Ovary (tissue), 9 donors: ENCODE measurements around the gene GRAMD2A. TPM values are rescaled to one million over a fixed set of nuclear protein-coding genes. Genes with fewer than 3 reads are reported as not detected.

Experiments
- DNase-seq, 5 donors: peaks; one replicate each; pipeline ENCODE4 v3.0.0-alpha.2; 2019 to 2020
- H3K27ac ChIP-seq, 2 donors: fragments of 200-600 bp; one replicate each; pipeline versions ENCODE4 v1.5.1 to v1.8.0; 2019 to 2022
- H3K27me3 ChIP-seq: fragments of 200-600 bp; one replicate; pipeline ENCODE4 v1.8.0; 2022
- H3K36me3 ChIP-seq: fragments of 200-600 bp; sonication (generic); one replicate; pipeline ENCODE4 v1.5.1; 2019
- H3K4me1 ChIP-seq: one replicate; pipeline ENCODE4 v1.8.1; 2013; ENCODE audit warnings: mild to moderate bottlenecking, moderate library complexity; ENCODE audit not compliant: insufficient read depth
- H3K4me3 ChIP-seq: fragments of 200-600 bp; sonication (generic); one replicate; pipeline ENCODE4 v1.5.1; 2017
- H3K9me3 ChIP-seq, 2 donors: fragments of 200-600 bp in 1 of 2; sonication (generic) in 1 of 2; one replicate each; pipeline versions ENCODE4 v1.5.1 to v1.8.1; 2013 to 2019; ENCODE audit warnings: mild to moderate bottlenecking in 1 of 2, moderate library complexity in 1 of 2
- EP300 ChIP-seq: sonication (generic); formaldehyde crosslinking; IDR thresholded peaks from one replicate; pipeline ENCODE4 v1.6.1; 2017; ENCODE audit warnings: antibody characterized with exemption
- POLR2A ChIP-seq: fragments of 450-650 bp; IDR thresholded peaks from one replicate; pipeline ENCODE4 v1.6.1; 2017; ENCODE audit warnings: antibody characterized with exemption, mild to moderate bottlenecking, moderate library complexity
- WGBS, 3 donors: extraction: QIAGEN DNeasy Blood & Tissue Kit in 1 of 3; methylation state at CpG; one replicate each; pipeline versions ENCODE4 v1.1.5 to v1.1.7; 2013 to 2017; 5-methylcytosine and 5-hydroxymethylcytosine counted together
- intact Hi-C, 4 donors: fragments of 100-400 bp; cut with DNase I; formaldehyde crosslinking; loops; one replicate each; pipeline versions ENCODE4 v1.11.0 to v1.15.1; 2022 to 2023
- polyA plus RNA-seq, 2 donors: library from polyadenylated mRNA; stranded (reverse); fragments of 200-250 nt in 1 of 2; fragments of 350-450 nt in 1 of 2; fragmentation: Illumina TruSeq in 1 of 2; extraction: RNeasy Lipid Tissue Mini Kit (QIAGEN cat#74804) in 1 of 2; gene quantifications; one replicate each; pipeline ENCODE4 v1.2.3, GENCODE V29; 2013 to 2014
- total RNA-seq, 7 donors: library from RNA; depleted of rRNA in 2 of 7; stranded (reverse); fragments of >200 nt in 2 of 7; fragmentation: NEBNext Ultra II Directional in 3 of 7; extraction: Animal tissue kit (Norgen Biotek cat#: 25700) in 3 of 7; gene quantifications; one replicate each; pipeline versions ENCODE4 v1.1.0 to v1.2.4, GENCODE V29; 2016 to 2023
- TF ChIP-seq, protein P1 (sequence below), 3 donors: fragments of 450-650 bp in 2 of 3; fragments of 200-600 bp in 1 of 3; IDR thresholded peaks; one replicate each; pipeline versions ENCODE4 v1.5.1 to v1.8.0; 2016 to 2022; ENCODE audit warnings: antibody characterized with exemption in 3 of 3, mild to moderate bottlenecking in 1 of 3
- donor health status: DM: no; HTN: no; CAD: no; lungs with moderate emphysema.
- donor health status: DM: no; HTN: no; CAD: no.
- donor health status: Bipolar disorder and iron deficiency.
- donor health status: DM: yes; HTN: yes; CAD: no.
- donor health status: DM: no; HTN: no; CAD: no.
- donor health status: DM: yes; HTN: yes; CAD: no.

Gene GRAMD2A
- total and polyA plus RNA-seq, 9 donors, result 0.08 to 8.5 (median 1.4) TPM

- H3K27me3 ChIP-seq, result no peaks in the 10 kb centered on the region
- DNase-seq, result no peak
- TF ChIP-seq EP300 (no peak), POLR2A (no peak)
- TF ChIP-seq, protein P1, sequence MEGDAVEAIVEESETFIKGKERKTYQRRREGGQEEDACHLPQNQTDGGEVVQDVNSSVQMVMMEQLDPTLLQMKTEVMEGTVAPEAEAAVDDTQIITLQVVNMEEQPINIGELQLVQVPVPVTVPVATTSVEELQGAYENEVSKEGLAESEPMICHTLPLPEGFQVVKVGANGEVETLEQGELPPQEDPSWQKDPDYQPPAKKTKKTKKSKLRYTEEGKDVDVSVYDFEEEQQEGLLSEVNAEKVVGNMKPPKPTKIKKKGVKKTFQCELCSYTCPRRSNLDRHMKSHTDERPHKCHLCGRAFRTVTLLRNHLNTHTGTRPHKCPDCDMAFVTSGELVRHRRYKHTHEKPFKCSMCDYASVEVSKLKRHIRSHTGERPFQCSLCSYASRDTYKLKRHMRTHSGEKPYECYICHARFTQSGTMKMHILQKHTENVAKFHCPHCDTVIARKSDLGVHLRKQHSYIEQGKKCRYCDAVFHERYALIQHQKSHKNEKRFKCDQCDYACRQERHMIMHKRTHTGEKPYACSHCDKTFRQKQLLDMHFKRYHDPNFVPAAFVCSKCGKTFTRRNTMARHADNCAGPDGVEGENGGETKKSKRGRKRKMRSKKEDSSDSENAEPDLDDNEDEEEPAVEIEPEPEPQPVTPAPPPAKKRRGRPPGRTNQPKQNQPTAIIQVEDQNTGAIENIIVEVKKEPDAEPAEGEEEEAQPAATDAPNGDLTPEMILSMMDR (IDR thresholded peaks at IDR 0.05), result no peak
- H3K9me3 ChIP-seq, result no peaks in the 10 kb centered on the region
- intact Hi-C loops, result no loop called here
- no peak overlapping the region for H3K4me3 ChIP-seq
- H3K36me3 ChIP-seq, result no peaks in the 10 kb centered on the region
- 85 to 90% (median 87%) methylated on average over 3 of the region's 3 CpGs for WGBS, 3 donors
- no peak overlapping the region for H3K27ac ChIP-seq
- H3K4me1 ChIP-seq, result no peaks in the 10 kb centered on the region
Observed at GRCh38 chr15:72131922-72132321, 65.7 kb downstream of the GRAMD2A start.

DNA sequence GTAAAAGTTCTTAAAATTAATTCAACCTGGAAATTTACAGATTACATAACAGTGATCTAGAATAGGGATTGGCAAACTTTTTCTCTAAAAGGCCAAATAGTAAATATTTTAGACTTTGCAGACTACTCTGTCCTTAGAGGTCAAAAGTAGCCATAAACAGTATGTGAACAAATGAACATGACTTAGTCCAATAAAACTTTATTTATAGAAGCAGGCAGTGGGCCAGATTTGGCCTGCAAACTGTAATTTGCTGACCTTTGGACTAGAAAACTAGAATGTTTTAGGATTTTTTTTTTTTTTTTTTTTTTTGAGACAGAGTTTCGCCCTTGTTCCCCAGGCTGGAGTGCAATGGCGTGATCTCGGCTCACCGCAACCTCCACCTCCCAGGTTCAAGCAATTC is 67.3 kb downstream of the GRAMD2A start:
- TF ChIP-seq EP300, result no peak
- no peak for TF ChIP-seq POLR2A
- TF ChIP-seq, protein P1 (IDR thresholded peaks at IDR 0.05), result no peak
- Histone ChIP-seq H3K27me3 (no peaks in the 10 kb centered on the region), H3K9me3 (no peaks in the 10 kb centered on the region), H3K27ac (no peak overlapping the region), H3K36me3 (no peaks in the 10 kb centered on the region), H3K4me3 (no peak overlapping the region), H3K4me1 (no peaks in the 10 kb centered on the region)
- intact Hi-C loops, result no loop called here
- no peak for DNase-seq
- WGBS, 3 donors, result 94 to 98% (median 96%) methylated on average over 4 of the region's 4 CpGs

DNA sequence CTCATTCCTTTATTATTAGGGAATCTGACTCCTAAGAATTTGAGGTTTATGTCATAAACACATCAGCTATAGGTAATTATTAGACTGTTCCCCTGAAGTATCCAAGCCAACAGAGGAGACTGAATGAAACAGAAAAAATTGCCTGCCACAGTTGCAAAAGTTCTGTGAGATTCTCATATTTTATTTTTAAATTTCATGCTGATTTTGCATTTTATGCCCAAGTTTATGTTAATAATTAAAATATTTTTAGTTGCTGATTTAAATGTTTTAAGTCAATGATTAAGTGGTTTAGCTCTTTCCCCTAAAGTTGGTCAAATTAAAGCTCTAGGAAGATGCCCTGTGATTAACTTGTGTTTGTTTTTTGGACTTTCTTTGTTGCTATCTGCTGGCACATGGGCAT is 69.2 kb downstream of the GRAMD2A start:
- Histone ChIP-seq H3K27me3 (no peaks in the 10 kb centered on the region), H3K9me3 (no peaks in the 10 kb centered on the region), H3K27ac (no peak overlapping the region), H3K4me1 (no peaks in the 10 kb centered on the region), H3K4me3 (no peak overlapping the region), H3K36me3 (no peaks in the 10 kb centered on the region)
- no peak for TF ChIP-seq EP300
- TF ChIP-seq POLR2A, result no peak
- TF ChIP-seq, protein P1 (IDR thresholded peaks at IDR 0.05), result no peak
- DNase-seq, result no peak
- intact Hi-C loops, result no loop called here

DNA sequence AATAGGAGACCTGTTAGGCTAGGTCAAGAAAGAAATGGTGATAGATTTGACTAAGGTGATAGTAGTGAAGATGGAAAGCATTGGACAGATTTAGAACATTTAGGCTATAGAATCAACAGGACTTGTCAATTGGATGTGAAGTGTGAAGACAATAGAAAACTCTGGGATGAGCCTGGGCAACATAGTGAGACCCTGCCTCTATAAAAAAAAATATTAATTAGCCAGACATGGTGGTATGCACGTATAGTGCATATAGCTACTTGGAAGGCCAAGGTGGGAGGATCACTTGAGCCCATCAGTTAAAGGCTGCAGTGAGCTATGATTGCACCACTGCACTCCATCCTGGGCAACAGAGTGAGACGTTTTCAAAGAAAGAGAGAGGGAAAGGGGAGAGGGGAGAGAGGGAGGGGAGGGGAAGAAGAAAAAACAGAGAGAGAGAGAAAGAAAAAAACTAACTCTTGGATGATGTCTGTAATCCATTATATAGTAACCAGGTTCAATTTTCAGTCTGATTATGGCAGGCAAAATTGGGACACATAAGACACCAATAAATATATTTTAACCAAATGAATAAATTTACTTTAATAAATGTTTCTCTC is 69.8 kb downstream of the GRAMD2A start:
- TF ChIP-seq POLR2A (no peak), EP300 (no peak)
- TF ChIP-seq, protein P1 (IDR thresholded peaks at IDR 0.05), result no peak
- WGBS, 3 donors, result 45 to 61% (median 55%) methylated on average over 2 of the region's 2 CpGs
- no peak overlapping the region for H3K4me3 ChIP-seq

More for the DNA sequence above, 69.8 kb downstream of the GRAMD2A start:
- H3K9me3 ChIP-seq, result no peaks in the 10 kb centered on the region
- intact Hi-C loops, result no loop called here
- H3K36me3 ChIP-seq, result no peaks in the 10 kb centered on the region
- no peaks in the 10 kb centered on the region for H3K4me1 ChIP-seq
- no peak overlapping the region for H3K27ac ChIP-seq
- no peak for DNase-seq
- no peaks in the 10 kb centered on the region for H3K27me3 ChIP-seq
